PFSK-1 (cell line): ENCODE results near the gene TBC1D8.

Experiments
- FOXP2 ChIP-seq: optimal IDR thresholded peaks from 2 replicates; pipeline ENCODE3; 2011; ENCODE audit warnings: borderline replicate concordance, control low read depth, inconsistent platforms; ENCODE audit not compliant: insufficient read depth; ENCODE audit errors: extremely low read length, extremely low read depth
- POLR2AphosphoS5 ChIP-seq: IDR thresholded peaks from 2 replicates; pipeline ENCODE4 v1.6.1; 2012; ENCODE audit warnings: low read depth, mild to moderate bottlenecking, control low read depth, low read length, moderate library complexity
- REST ChIP-seq, 2 experiments: IDR thresholded peaks; 2 replicates each; pipeline versions ENCODE4 v1.6.1 to v1.8.0; 2011 to 2012; ENCODE audit warnings: low read depth in 2 of 2, low read length in 2 of 2, control low read depth in 1 of 2, inconsistent platforms in 1 of 2, mild to moderate bottlenecking in 1 of 2, moderate library complexity in 1 of 2; ENCODE audit not compliant: insufficient read depth in 1 of 2
- SIN3A ChIP-seq: IDR thresholded peaks from 2 replicates; pipeline ENCODE4 v1.6.1; 2012; ENCODE audit warnings: mild to moderate bottlenecking, low read length, moderate library complexity, borderline replicate concordance; ENCODE audit not compliant: insufficient read depth
- TAF1 ChIP-seq: IDR thresholded peaks from 2 replicates; pipeline ENCODE4 v1.6.1; 2012; ENCODE audit warnings: low read length, control low read depth, borderline replicate concordance; ENCODE audit not compliant: insufficient read depth

TBC1D8 gene

GRCh38 chr2:101147062-101147461 is 4.1 kb downstream of the TBC1D8 start:
- TF ChIP-seq FOXP2 (no peak), POLR2AphosphoS5 (no peak), TAF1 (no peak), REST (IDR thresholded peaks at IDR 0.05; ENCODE audit: insufficient read depth in 1 of 2, low read depth in 2 of 2, low read length in 2 of 2) (no peak), SIN3A (no peak)

- TF ChIP-seq TAF1 (no peak), FOXP2 (no peak), POLR2AphosphoS5 (no peak), REST (IDR thresholded peaks at IDR 0.05; ENCODE audit: insufficient read depth in 1 of 2, low read depth in 2 of 2, low read length in 2 of 2) (no peak), SIN3A (no peak)
Observed at GRCh38 chr2:101146535-101146934, 4.6 kb downstream of the TBC1D8 start.

- no peak for TF ChIP-seq SIN3A
- TF ChIP-seq FOXP2 = no peak
- TF ChIP-seq REST (IDR thresholded peaks at IDR 0.05; ENCODE audit: insufficient read depth in 1 of 2, low read depth in 2 of 2, low read length in 2 of 2) = no peak
- no peak for TF ChIP-seq POLR2AphosphoS5
- no peak for TF ChIP-seq TAF1
Observed at GRCh38 chr2:101145406-101145805, 5.8 kb downstream of the TBC1D8 start.

- TF ChIP-seq TAF1 = no peak
- TF ChIP-seq POLR2AphosphoS5 = no peak
- TF ChIP-seq FOXP2 = no peak
- no peak for TF ChIP-seq REST (IDR thresholded peaks at IDR 0.05; ENCODE audit: insufficient read depth in 1 of 2, low read depth in 2 of 2, low read length in 2 of 2)
- TF ChIP-seq SIN3A = no peak
Observed at GRCh38 chr2:101142163-101142562, 9.0 kb downstream of the TBC1D8 start.

- no peak for TF ChIP-seq SIN3A
- TF ChIP-seq REST (IDR thresholded peaks at IDR 0.05; ENCODE audit: insufficient read depth in 1 of 2, low read depth in 2 of 2, low read length in 2 of 2) = no peak
- no peak for TF ChIP-seq TAF1
- TF ChIP-seq FOXP2 = no peak
Observed at GRCh38 chr2:101140978-101141655, 10.1 kb downstream of the TBC1D8 start.
